ENCODE results near the gene TMEM38B.
A peak's percentile ranks its signal among the peaks of the same experiment; 100 is the strongest.
"Not testable (repeated sequence)": the region's sequence is repeated elsewhere in the genome, so short reads cannot be mapped to it uniquely, and the experiment has no call there.

The TMEM38B gene

GRCh38 chr9:105681724-105682123 lies 12.6 kb upstream of the TMEM38B start:
- no peak for DNase-seq

- no peak for DNase-seq
These were observed 10.6 kb upstream of the TMEM38B start for GRCh38 chr9:105683688-105684275.

- DNase-seq: no peak
These were observed 7.4 kb upstream of the TMEM38B start for GRCh38 chr9:105686936-105687335.

DNA sequence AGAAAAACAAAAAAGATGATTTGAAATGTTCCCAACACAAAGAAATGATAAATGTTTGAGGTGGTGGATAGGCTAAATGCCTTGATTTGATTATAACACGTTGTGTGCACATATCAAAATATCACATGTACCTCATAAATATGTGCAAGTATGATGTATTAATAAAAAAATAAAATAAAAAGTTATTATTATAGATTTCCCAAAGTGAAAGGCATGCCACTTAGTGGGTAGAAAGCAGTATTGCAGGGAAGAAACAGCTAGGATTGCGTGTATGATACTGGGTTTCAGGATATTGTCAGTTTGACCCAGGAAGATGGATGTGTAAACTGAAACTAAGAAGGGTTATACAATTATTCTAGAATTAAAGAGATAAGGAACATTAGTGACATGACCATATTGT lies 3.6 kb upstream of the TMEM38B start:
- no peak for DNase-seq

DNA sequence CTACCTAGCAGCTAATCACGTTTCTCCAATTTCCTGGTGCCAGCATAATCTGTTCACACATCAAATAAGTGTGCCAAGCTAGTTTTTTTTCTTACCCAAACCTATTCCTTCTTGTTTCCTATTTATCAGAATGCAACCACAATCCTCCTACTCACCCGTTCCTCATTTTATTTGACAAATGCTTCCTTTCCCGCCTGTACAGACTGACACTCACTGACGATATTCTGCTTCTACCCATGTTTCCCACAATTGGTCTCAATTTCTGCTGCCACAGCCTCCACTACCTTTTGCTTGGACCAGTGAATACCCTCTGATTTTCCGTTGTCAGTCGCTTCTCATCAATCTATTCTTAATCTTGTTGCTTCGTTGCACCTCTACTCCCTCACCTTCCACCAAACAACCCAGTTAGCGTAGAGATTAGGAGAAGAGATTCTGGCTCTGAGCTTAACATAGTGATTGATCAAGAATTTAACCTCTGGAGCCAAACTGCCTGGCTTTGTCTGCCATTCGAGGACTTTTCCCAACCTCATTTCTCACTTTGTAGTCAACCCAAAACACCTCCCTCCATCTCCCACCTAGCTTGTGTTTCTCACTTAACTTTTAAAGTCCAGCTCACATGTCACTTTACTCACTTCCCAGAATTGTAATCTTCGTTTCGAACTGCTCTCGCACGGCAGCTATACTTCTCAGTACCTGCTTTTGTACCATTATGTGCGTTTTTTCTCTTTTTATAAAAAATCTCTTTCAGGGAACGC lies 729 bp upstream of the TMEM38B start:
- DNase-seq: no peak

GRCh38 chr9:105694848-105695581 lies 674 bp downstream of the TMEM38B start:
- peak; percentile 33 for DNase-seq

GRCh38 chr9:105696219-105696793 lies 2.0 kb downstream of the TMEM38B start:
- DNase-seq: no peak

- DNase-seq: no peak
These were observed 3.5 kb downstream of the TMEM38B start for GRCh38 chr9:105697871-105698270.

DNA sequence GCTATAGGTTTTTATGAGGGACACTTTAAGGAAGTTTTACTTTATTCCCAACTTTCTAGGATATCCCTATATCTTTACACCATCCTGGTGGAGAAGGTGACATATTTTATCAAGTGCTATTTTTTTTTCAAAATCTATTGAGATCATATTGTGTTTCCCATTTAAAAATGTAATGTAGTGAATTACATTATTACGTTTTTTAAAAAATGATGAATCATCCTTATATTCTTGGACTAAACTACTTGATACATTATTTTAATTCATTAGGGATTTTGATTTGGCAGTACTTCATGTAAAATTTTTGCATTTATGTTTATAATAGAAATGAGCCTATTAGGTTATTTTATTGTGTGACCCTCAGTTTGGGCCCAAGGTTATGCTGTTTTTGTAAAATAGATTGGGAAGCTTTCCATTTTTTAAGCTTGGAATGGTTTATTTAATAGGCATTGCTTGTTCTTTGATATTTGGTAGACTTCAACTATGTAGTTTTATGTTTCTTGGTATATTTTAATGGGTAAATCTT lies 4.1 kb downstream of the TMEM38B start:
- no peak for DNase-seq

- no peak for DNase-seq
These were observed 6.3 kb downstream of the TMEM38B start for GRCh38 chr9:105700668-105701067.

- no peak for DNase-seq
These were observed 6.8 kb downstream of the TMEM38B start for GRCh38 chr9:105701145-105701544.

DNA sequence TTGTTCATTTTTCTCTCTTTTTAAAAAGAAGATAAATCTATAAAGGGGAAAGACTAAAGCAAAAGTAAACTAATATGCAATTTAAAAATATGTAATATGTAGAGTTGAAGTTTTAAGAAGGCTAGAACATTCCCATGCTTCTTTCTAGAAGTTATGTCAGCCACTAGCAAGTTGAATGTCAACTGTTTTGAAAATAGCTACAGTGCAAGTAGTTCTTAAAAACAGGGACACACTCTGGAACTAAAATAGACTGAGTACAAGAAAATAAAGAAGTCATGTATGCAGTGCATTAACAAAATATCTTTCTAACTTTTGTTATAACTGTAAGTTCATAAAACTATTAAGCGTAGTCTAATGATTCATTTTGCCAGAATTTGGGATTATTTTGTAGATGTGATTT lies 7.9 kb downstream of the TMEM38B start:
- no peak for DNase-seq

- not testable (repeated sequence) for DNase-seq
These were observed 9.3 kb downstream of the TMEM38B start for GRCh38 chr9:105703638-105704037.

- DNase-seq: no peak
These were observed 11.8 kb downstream of the TMEM38B start for GRCh38 chr9:105706156-105706555.

DNA sequence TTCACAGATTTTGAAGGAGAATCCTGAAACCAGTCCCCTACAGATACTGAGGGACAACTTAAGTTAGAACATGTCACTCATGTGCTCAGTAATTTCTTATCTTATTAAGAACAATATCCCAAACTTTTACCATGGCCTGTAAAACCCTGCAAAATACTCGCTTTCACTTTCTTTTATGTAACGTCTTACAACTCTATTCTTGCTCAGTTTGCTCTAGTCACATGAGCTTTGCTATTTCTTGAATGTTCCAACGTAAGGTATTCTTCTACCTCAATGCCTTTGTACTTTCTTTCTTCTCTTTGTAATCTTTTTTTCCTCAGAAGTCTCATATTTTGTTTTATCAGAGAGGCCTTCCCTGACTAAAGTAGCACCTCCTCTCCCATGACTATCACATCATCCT lies 14.1 kb downstream of the TMEM38B start:
- DNase-seq: no peak

DNA sequence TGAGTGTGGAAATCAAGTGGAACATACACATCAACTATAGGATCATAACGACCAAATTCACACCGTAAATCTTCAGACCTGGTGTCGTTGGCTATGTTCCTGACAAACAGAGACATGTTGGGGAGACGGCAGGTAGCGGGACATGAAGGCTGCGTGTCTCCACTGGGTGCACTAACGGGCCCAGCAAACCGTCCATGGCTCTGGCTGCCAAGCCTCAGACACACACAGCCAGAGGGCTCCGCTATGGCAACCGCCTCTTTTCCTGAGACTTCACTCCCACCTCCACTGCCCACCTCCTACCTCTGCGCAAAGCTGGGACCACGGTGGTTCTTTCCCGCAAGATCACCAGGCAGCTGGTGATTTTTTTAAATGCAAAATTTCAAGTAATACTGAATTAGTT lies 16.3 kb downstream of the TMEM38B start:
- no peak for DNase-seq

- DNase-seq: no peak
These were observed 17.5 kb downstream of the TMEM38B start for GRCh38 chr9:105711867-105712266.

DNA sequence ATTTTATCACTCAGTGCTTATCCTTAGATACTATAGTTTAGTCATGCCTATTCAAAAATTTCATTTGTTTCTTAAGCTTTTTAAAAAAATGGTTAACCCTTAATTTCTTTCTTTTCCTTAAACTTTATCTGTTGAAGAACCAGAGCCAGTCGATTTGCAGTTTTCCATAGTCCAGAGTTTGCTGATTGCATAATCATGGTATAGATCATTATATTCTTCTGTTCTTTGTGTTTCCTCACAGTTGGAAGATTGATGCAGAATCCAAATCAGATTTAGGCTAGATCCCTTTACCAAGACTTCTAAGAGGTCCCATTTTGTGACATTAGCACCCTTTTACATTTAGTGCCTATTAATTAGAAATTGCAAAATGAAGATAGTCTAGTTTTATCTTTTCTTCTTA lies 18.0 kb downstream of the TMEM38B start:
- no peak for DNase-seq

DNA sequence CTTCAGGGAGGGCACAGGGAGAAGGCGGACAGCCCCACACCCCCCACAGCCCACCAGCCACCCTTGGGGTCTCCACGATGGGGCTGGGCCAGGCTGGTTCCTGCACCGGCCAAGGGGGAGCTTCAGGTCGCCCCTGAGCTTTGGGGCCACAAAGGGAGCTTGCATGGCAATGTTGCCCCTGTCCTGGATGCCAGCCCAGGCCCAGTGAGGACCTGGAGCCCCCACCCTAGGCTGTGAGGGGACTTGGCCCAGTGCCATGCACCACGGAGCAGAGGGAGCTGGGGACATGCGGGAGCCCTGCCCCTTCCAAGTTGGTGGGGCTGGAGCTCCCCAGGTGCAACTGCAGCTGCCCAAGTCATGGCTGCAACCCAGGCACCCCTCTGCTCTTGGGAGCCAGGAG lies 18.4 kb downstream of the TMEM38B start:
- no peak for DNase-seq

GRCh38 chr9:105713260-105714019 lies 19.1 kb downstream of the TMEM38B start:
- no peak for DNase-seq

- no peak for DNase-seq
These were observed 19.6 kb downstream of the TMEM38B start for GRCh38 chr9:105714020-105714331.

GRCh38 chr9:105716146-105716545 lies 21.8 kb downstream of the TMEM38B start:
- no peak for DNase-seq

GRCh38 chr9:105722099-105722498 lies 27.8 kb downstream of the TMEM38B start:
- DNase-seq: no peak
